ENCODE results near the gene VPS37D.
"Not testable (repeated sequence)": the region's sequence is repeated elsewhere in the genome, so short reads cannot be mapped to it uniquely, and the experiment has no call there.

The VPS37D gene, protein sequence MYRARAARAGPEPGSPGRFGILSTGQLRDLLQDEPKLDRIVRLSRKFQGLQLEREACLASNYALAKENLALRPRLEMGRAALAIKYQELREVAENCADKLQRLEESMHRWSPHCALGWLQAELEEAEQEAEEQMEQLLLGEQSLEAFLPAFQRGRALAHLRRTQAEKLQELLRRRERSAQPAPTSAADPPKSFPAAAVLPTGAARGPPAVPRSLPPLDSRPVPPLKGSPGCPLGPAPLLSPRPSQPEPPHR

DNA sequence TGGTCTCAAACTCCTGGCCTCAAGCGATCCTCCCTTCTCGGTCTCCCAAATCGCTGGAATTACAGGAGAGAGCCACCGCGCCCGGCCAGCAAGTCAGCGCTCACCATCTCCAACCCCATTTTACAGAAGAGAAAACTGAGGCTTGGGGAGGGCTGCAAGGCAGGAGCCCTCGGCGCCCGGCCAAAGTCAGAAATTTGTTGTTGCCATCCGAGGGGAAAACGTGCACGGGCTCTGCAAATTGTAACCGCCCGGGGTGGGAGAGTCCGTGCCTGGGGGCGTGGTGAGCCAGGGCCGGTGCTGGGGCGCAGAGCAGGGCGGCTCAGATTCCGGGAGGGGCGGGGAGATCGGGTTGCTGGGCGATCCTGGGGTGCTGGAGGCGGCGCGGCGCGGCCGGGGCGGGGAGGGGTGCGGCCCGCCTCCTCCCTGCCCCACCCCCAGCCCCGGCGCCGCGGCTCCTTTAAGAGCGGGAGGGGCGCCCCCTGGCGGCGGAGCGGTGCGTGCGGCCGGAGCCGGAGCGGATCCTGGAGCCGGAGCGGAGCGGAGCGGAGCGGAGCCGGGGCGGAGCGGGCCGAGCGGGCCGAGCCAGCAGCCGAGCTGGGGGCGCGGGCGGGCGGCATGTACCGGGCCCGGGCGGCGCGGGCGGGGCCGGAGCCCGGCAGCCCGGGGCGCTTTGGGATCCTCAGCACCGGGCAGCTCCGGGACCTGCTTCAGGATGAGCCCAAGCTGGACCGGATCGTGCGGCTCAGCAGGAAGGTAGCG, at the start of gene VPS37D:
VPS37D (plus strand) TSS at position 488 of the 759 bp plus-strand sequence; CDS start at position 616, 128 bp downstream.
- DNase-seq (ENCODE audit: low read depth, low spot score): peak; percentile 96

DNA sequence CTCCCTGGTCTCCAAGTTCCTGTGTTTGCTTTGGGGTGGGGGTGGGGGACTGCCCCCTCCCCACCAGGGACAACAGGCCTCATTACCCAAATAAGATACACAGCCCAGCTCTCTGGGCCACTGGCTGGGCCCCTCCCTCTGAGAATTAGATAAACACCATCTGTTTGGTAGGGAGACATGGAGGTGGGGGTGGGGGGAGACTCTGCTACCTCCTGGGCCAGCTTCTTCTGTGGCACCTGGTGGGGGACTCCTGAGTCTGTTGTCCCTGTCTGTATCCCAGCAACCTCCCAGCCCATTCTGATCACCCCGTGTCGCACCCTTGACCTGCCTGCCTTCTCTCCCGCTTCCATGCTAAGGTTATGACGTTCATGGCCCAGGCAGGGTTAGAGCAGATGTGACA, 49.1 kb upstream of the VPS37D start:
- no peak for DNase-seq (ENCODE audit: low read depth, low spot score)

DNA sequence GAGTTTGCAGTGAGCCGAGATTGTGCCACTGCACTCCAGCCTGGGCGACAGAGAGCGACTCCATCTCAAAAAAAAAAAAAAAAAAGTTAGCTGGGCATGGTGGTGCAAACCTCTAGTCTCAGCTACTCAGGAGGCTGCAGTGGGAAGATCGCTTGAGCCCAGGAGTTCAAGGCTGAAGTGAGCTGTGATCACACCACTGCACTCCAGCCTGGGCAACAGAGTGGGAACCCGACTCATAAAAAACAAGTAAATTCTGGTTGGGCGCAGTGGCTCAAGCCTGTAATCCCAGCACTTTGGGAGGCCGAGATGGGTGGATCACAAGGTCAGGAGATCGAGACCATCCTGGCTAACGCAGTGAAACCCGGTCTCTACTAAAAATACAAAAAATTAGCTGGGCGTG, 48.2 kb upstream of the VPS37D start:
- DNase-seq (ENCODE audit: low read depth, low spot score): not testable (repeated sequence)

DNA sequence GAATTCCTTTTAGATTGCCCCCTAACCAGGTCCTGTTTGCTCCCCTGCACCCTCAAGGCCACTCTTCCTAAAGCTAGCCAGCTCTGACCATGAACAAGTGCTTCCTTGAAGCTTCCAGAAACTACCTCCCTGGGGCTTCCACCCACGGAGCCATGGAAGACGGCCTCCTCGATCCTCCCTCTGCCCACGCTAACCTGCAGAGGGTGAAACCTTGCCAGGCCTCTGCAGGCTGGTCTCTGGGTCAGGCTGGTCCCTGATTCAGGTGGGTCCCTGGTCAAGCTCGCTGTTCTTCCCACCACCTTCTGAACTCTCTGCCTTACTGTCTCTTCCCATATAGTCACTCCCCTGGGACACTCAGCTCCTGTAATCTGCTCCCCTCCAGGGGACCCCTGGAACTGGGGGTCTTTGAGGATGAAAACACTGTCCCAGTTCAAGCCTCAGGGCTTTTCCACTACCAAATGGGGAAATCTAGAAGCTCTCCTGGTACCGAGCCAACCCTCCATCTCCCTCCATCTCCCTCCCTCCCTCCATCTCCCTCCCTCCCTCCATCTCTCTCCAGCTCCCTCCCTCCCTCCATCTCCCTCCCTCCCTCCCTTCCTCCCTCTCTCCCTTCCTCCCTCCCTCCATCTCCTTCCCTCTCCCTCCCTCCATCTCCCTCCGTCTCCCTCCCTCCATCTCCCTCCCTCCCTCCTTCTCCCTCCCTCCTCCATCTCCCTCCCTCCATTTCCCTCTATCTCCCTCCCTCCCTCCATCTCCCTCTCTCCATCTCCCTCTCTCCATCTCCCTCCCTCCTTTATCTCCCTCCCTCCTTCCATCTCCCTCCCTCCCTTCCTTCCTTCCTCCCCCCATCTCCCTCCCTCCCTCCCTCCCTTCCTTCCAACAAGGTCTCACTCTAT, 46.2 kb upstream of the VPS37D start:
- no peak for DNase-seq (ENCODE audit: low read depth, low spot score)

DNA sequence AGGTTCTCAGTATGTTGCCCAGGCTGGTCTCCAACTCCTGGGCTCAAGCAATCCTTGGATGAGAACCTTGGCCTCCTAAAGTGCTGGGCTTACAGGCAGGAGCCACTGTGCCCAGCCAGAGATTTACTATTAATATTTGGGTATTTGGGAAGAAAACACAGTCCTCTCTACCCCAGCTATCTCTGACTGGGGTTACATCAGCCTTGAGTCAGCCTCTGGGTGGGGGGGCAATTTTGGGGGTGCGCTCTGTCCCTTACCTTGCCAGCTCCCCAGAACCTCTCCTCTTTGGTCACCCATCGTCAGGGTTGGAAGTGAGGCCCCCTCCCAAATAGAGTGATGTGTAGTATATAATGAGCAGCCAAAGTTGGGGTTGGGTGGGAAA, 45.1 kb upstream of the VPS37D start:
- DNase-seq (ENCODE audit: low read depth, low spot score): no peak

DNA sequence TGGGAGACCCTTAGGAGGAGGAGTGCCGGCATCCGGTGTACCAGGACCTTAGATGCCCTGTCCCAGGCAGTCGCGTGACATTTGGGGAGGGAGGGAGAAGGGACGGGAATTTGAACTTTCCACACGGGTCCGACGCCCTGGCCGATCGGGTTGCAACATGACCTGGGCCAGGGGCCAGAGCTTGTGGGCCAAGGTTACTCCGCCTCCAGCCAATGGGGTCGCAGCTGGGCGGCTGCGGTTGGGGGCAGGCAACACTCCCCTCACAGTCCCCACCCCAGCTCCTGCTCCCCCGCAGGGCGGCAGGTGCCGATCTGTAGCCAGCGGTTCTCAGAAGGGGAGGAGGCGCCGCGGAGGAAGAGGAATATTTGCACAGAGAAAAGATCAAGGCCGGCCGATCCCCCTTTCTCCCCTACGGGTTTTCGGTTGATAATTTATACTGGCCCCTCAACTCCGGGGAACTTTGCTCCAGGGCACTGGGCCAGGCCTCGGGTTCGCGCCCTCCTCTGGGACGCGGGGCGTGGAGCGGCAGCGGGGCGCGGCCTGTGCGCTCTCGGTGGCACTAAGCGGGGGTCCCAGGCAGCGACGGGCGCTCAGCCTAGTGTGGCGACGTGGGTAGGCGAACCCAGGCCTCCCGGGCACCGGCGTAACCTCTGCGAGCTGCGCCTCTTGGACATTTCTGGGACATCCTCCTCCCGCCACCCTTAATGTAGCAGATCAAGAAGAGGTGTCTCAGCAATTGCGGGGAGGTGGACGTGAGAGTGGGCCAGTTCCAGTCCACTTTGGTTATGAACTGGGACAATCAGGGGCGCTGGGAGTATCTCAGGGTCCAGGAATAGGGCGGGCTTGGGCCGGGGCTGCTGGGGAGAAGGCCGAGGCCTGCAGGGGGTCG, 44.5 kb upstream of the VPS37D start:
- DNase-seq (ENCODE audit: low read depth, low spot score): no peak

DNA sequence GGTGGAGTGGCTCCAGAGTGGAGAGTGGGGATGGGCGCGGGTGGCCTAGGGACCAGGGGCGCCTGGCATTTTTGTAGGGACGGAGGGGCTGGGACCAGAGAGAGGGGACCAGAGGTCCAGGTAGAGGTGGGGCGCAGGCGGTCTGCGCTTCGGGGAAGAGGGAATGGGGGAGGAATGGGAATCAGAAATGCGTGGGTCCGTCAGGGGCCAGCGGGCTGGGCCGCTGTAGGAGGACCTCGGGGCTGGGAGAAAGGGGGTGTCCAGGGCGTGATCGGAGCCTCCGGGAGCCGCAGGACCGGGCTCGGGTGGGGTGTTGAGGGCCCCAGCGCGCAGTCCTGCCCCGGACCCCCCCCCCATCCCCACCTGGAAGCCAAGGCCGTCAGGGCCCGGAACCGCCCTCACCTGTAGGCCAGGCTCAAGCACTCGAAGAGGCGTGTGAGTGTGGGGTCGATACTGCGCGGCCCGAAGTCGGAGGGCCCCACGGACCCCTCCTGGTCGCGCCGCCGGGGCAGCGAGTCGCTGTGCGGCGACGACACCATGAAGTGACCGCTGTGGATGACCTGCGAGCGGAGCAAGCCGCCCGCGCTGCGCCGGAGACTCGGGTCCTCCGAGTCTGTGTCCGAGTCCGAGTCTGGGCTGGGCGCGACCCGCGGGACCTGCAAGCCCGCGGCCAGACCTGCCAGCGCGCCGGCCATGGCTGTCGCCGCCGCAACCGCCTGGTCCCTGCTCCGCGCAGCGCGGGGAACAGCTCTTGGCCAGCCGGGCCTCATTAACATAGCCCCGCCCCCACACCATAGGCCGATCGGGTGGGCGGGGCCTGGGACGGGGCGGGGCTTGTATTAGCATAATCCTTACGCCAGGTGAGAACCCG, 43.6 kb upstream of the VPS37D start, which contains the start of gene MLXIPL:
MLXIPL (minus strand) TSS at position 725 of the 871 bp plus-strand sequence; CDS start at position 695, 30 bp downstream.
- DNase-seq (ENCODE audit: low read depth, low spot score): peak; percentile 78

DNA sequence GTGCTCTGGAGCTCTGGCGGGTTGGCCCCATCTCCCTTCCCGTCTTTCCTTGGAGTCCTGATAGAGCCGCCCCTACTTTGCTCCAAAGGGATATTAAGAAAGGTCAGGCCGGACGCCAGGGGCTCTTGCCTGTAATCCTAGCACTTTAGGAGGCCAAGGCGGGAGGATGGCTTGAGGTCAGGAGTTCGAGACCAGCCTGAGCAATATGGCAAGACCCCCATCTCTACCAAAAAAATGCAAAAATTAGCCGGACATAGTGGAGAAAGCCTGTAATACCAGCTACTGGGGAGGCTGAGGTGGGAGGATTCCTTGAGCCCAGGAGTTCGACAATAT, 43.0 kb upstream of the VPS37D start:
- DNase-seq (ENCODE audit: low read depth, low spot score): no peak

DNA sequence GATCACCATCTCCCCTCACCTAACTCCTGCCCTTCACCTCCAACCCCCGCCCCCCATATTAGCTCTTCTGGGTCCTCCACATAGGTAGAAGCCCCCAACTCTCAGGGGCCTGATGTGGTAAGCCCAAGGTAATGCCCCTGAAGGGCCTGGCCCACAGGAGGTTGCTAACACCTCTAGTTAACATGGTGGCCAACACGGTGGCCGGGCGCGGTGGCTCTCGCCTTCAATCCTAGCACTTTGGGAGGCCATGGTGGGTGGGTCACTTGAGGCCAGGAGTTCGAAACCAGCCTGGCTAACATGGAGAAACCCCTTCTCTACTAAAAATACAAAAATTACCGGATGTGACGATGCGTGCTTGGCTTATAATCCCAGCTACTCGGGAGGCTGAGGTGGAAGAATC, 42.4 kb upstream of the VPS37D start:
- no peak for DNase-seq (ENCODE audit: low read depth, low spot score)

DNA sequence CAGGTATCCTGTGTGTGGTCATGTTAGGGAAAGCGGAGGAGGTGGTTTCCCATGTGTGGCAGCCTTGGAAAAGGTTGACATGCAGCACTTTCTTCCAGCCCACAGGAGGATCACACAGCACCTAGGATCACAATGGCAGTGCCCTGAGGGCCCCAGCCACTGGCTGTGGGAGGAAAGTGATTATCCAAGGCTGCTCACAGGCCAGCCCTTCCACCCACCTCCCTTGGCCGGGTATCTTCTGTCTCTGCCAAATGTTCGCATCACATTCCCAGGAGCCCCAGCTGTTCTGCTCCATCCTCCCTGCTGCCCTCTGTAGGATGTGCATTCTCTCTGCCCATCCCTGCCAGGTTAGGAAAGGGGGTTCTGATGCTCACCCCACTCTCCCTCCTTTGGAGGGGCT, 40.8 kb upstream of the VPS37D start:
- no peak for DNase-seq (ENCODE audit: low read depth, low spot score)

DNA sequence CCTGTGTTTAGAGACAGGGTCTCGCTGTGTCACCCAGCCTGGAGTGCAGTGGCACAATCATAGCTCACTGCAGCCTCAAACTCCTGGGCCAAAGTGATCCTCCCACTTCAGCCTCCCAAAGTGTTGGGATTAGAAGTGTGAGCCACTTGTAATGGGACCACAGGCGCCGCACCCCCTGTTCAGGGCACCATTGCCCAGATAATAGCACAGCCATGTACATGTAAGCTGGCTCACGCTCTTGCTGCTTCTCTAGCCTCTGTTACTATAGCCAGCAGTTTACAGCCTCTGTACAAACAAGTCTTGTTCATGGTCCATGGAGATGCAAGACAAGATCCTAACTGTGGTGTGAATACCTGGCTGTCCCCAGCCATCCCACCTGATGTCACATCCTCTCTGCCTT, 39.1 kb upstream of the VPS37D start:
- no peak for DNase-seq (ENCODE audit: low read depth, low spot score)

DNA sequence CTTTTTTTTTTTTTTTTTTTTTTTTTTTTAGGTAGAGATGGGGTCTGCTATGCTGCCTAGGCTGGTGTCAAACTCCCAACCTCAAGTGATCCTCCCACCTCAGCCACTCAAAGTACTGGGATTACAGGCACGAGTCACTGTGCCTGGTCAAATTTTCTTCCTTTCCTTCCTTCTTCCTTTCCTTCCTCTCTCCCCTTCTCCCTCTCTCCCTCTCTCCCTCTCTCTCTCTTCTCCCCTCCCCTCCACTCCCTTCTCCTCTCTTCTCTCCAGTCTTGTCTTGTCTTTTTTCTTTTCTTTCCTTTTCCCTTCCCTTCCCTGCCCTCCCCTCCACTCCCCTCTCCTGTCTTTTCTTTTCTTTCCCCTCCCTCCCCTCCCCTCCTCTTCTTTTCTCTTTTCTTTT, 36.1 kb upstream of the VPS37D start:
- no peak for DNase-seq (ENCODE audit: low read depth, low spot score)

DNA sequence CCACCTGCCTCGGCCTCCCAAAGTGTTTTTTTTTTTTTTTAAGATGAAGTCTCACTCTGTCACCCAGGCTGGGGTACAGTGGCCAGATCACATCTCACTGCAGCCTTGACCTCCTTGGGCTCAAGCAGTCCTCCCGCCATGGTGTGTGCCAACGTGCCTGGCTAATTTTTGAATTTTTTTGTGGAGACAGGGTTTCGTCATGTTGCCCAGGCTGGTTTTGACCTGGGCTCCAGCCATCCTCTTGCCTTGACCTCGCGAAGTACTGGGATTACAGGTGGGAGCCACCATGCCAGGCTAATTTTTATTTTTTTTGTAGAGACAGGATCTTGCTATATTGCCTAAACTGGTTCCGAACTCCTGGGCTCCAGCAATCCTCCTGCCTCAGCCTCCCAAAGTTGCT, 34.3 kb upstream of the VPS37D start:
- DNase-seq (ENCODE audit: low read depth, low spot score): no peak

DNA sequence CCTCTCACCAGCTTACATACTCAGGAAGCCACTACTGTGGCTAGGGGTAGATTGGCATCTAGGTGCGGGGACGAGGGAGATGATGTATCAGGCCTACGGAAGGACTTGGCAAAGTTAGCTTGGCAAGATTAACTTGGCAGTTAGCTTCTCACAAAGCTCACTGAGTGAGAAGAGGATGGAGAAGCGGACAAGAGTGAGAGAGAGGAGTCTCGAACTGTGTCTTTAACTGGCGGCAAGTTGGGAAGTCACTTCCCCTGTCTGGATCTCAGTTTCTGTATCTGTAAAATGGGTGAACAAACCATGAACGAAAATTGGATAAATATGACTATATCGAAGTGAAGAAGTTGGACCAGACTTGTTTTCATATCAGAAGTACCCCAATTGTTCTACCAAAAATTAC, 33.8 kb upstream of the VPS37D start:
- no peak for DNase-seq (ENCODE audit: low read depth, low spot score)

DNA sequence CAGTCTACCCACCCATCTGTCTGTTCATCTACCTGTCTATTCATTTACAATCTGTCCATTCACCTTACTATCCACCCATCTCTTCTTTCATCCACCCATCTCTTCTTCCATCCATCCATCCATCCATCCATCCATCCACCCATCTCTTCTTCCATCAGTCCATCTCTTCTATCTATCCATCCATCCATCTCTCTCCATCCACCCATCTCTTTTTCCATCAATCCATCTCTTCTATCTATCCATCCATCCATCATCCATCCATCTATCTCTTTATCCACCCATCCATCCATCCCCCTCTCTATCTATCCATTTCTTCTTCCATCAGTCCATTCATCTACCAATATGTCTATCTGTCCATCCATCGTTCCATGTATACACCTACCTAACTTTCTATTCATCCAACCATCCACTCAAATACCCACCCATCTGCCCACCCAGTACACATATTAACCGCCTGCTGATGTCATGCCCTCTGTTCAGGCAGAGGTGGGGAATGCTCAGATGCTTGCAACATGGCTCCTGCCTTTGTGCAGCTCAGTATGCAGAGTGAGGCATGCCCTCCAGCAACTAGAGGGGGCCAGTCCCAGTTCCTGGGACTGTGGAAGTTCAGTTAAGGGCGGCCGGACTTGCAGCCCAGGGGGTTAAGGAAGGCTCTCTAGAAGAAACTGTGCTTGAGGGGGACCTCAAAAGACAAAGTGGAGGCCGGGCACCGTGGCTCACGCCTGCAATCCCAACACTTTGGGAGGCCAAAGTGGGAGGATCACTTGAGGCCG, 32.0 kb upstream of the VPS37D start:
- DNase-seq (ENCODE audit: low read depth, low spot score): no peak

DNA sequence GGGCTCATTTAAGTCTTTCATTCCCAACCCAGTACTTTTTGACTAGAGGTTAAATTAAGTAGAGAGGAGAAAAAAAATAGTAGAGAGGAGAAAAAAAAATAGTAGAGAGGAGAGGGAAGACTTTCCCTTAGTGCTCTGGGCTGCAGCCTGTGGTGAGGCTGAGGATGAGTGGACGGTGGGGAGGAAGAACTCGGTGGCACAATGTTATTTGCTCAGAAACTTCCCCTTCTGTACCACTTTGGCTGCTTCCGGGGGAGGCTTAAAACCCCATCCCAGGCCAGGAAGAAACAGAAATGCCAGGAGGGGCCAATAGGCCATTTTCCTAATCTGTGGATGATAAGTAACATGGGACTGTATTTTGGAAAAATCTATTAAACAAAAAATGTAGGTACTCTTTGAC, 28.7 kb upstream of the VPS37D start:
- no peak for DNase-seq (ENCODE audit: low read depth, low spot score)

DNA sequence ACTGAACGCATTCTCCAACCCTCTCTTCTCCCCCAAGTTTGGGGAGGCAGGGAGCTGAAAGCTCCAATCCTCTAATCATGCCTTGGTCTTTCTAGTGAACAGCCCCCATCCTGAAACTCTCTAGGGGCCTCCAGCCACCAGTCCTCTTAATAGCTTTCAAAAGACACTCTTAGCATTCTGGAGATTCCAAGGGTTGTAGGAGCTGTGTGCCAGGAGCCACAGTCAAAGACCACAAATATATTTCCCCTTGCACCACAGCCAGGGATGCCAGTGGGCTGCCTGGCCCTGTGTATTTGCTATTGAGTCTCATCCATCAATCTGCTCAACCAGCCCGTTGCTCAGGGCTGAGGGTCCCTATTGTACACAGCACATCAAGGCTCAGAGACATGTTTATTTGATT, 24.8 kb upstream of the VPS37D start:
- DNase-seq (ENCODE audit: low read depth, low spot score): peak; percentile 76

DNA sequence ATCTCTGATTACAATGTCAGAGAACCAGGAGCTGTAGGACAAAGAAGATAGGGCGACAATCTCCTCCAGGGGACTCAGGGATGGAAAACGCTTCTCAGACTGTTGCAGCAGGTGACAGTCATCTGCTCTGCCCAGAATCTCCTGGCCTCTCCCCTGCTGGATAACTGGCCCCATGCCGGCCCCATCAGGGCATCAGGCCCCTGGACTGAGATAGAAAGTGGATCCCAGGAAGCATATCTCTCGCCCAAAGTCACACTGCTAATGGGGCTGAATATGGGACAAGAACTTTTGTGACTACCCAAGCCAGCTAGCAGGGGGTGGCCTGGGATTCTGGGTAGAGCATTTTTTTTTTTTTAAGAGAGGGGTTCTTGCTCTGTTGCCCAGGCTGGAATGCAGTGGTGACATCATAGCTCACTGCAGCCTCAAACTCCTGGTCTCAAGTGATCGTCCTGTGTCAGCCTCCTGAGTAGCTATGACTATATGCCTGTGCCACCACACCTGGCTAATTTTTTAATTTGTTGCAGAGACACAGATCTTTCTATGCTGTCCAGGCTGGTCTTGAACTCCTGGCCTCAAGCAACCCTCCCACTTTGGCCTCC, 22.8 kb upstream of the VPS37D start:
- no peak for DNase-seq (ENCODE audit: low read depth, low spot score)

DNA sequence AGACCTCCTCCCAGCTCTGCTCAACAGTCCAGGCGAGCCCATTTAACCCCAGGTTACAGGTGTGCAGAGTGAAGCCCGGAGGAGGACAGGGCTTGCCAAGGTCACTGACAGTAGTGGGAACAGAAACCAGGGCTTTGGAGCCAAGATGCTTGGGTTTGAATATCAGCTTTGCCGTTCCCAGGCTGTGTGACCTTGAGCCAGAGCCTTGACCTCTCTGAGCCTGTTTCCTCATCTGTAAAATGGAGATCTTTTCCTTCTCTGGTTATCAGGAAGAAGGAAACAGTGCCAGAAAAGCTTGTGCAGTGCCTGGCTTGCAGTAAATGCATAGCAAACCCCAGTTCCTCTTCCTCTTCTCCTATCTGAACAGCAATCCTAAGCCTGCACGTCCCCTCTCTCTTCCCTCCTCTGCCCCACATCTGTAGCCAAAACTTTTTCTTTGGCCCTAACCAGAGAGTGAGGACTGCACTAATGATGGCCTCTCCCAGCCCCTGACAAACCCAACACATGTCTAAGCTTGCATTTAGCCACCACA, 21.9 kb upstream of the VPS37D start:
- DNase-seq (ENCODE audit: low read depth, low spot score): no peak
